ENCODE measurements around the gene KCNJ15.

GRCh38 chr21:38228537-38228936 lies 28.3 kb upstream of the KCNJ15 start:
- TF ChIP-seq POLR2AphosphoS5 (IDR thresholded peaks at IDR 0.05; ENCODE audit: low read depth, low read length) (no peak), HMGXB4 (CRISPR knock-in tag; IDR thresholded peaks at IDR 0.05; ENCODE audit: borderline replicate concordance in 1 of 2, low read depth in 1 of 2) (no peak), FOXK1 (CRISPR knock-in tag; IDR thresholded peaks at IDR 0.05; ENCODE audit: borderline replicate concordance, low read depth) (no peak), CBX5 (CRISPR knock-in tag; IDR thresholded peaks at IDR 0.05; ENCODE audit: borderline replicate concordance) (no peak), NFRKB (IDR thresholded peaks at IDR 0.05) (no peak), CSRNP1 (CRISPR knock-in tag; IDR thresholded peaks at IDR 0.05) (no peak), EZH2 (conservative IDR thresholded peaks at IDR 0.05; ENCODE audit: low read depth, low read length) (no peak), MEIS2 (CRISPR knock-in tag; IDR thresholded peaks at IDR 0.05) (no peak), SKIL (CRISPR knock-in tag; IDR thresholded peaks at IDR 0.05; ENCODE audit: borderline replicate concordance) (no peak)
- TF ChIP-seq, protein P1, sequence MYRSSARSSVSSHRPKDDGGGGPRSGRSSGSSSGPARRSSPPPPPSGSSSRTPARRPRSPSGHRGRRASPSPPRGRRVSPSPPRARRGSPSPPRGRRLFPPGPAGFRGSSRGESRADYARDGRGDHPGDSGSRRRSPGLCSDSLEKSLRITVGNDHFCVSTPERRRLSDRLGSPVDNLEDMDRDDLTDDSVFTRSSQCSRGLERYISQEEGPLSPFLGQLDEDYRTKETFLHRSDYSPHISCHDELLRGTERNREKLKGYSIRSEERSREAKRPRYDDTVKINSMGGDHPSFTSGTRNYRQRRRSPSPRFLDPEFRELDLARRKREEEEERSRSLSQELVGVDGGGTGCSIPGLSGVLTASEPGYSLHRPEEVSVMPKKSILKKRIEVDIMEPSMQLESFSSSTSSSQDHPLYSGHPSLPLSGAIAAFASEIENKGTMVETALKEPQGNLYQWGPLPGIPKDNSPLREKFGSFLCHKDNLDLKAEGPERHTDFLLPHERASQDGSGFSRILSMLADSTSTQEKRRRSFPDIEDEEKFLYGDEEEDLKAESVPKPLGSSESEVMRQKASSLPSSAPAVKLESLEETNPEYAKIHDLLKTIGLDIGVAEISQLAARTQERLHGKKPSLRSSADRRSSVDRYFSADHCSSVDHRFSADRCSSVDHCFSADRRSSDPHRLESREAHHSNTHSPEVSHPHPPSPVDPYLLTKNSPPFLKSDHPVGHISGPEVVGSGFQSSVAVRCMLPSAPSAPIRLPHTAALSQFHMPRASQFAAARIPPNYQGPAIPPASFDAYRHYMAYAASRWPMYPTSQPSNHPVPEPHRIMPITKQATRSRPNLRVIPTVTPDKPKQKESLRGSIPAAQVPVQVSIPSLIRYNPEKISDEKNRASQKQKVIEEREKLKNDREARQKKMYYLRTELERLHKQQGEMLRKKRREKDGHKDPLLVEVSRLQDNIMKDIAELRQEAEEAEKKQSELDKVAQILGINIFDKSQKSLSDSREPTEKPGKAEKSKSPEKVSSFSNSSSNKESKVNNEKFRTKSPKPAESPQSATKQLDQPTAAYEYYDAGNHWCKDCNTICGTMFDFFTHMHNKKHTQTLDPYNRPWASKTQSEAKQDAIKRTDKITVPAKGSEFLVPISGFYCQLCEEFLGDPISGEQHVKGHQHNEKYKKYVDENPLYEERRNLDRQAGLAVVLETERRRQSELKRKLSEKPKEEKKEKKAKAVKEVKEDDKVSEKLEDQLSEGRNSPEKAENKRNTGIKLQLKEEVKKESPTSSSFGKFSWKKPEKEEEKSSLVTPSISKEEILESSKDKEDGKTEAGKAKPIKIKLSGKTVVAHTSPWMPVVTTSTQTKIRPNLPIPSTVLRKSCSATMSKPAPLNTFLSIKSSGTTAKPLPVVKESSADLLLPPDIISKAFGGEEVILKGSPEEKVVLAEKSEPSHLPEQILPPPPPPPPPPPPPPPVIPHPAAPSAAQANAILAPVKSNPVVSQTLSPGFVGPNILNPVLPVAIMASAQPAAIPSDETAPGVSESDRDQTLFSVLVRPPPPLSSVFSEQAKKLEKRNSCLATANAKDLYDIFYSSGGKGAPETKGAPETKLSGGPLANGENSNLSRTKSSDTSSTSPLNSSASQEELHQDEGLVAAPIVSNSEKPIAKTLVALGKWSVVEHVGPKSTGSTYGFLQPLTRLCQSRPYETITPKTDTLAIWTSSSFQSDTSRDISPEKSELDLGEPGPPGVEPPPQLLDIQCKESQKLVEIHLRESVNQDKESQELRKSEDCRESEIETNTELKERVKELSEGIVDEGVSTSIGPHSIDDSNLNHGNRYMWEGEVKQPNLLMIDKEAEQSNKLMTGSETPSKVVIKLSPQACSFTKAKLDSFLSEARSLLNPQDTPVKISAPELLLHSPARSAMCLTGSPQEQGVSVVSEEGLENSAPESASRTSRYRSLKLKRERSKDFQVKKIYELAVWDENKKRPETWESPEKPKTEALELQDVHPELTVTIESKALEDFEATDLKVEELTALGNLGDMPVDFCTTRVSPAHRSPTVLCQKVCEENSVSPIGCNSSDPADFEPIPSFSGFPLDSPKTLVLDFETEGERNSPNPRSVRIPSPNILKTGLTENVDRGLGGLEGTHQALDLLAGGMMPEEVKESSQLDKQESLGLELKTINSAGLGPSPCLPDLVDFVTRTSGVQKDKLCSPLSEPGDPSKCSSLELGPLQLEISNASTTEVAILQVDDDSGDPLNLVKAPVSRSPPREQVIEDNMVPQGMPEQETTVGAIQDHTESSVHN (CRISPR knock-in tag; IDR thresholded peaks at IDR 0.05) = no peak
